Stomach (tissue), 4 donors: ENCODE measurements around the gene TESK2.

Source experiments
- CTCF ChIP-seq, 7 experiments: fragments of 450-650 bp in 4 of 7; fragments of 200-600 bp in 3 of 7; sonication (generic) in 3 of 7; IDR thresholded peaks; one replicate each; pipeline ENCODE4 v1.5.1; 2016 to 2019; ENCODE audit warnings: antibody characterized with exemption in 7 of 7, control low read depth in 2 of 7, mild to moderate bottlenecking in 1 of 7
- EP300 ChIP-seq: sonication (generic); formaldehyde crosslinking; IDR thresholded peaks from one replicate; pipeline ENCODE4 v1.6.1; 2017; ENCODE audit warnings: antibody characterized with exemption
- POLR2A ChIP-seq, 4 donors: fragments of 450-650 bp; IDR thresholded peaks; one replicate each; pipeline ENCODE4 v1.6.1; 2016; ENCODE audit warnings: antibody characterized with exemption in 4 of 4, control low read depth in 2 of 4, mild to moderate bottlenecking in 1 of 4, moderate library complexity in 1 of 4
- POLR2AphosphoS5 ChIP-seq, 3 donors: sonication (generic); formaldehyde crosslinking; IDR thresholded peaks; one replicate each; pipeline ENCODE4 v1.6.1; 2016; ENCODE audit warnings: antibody characterized with exemption in 3 of 3

- no peak for TF ChIP-seq POLR2AphosphoS5 (IDR thresholded peaks at IDR 0.05)
- no peak for TF ChIP-seq POLR2A (IDR thresholded peaks at IDR 0.05)
- no peak for TF ChIP-seq CTCF (IDR thresholded peaks at IDR 0.05)
- TF ChIP-seq EP300 = no peak
Observed at GRCh38 chr1:45327644-45328515, 163.1 kb downstream of the TESK2 start.
